HG02885 (cell line): Measurements from ENCODE around the gene SNRNP70.
"Not testable (repeated sequence)": the region's sequence is repeated elsewhere in the genome, so short reads cannot be mapped to it uniquely, and the experiment has no call there.

Source experiments
- ATAC-seq: cut with Tn5 transposase; IDR thresholded peaks from one replicate; pipeline ENCODE4 v1.9.1; 2021; ENCODE audit warnings: mild to moderate bottlenecking; ENCODE audit not compliant: unreplicated experiment, poor library complexity

The SNRNP70 gene

GRCh38 chr19:49118565-49119410, 33.5 kb downstream of the SNRNP70 start, which contains the start of gene C19orf73:
Gene C19orf73, minus strand, starts transcription at chr19:49119143. Its CDS starts 121 bp downstream, at chr19:49119022.
- ATAC-seq, result peak; percentile 83

GRCh38 chr19:49119411-49120324, 34.4 kb downstream of the SNRNP70 start, which contains the start of gene PPFIA3:
Gene PPFIA3, plus strand, starts transcription at chr19:49119544. Its CDS starts 8,330 bp downstream, at chr19:49127874.
- ATAC-seq, result no peak

- ATAC-seq, result no peak
Measured at GRCh38 chr19:49120325-49120683, 35.1 kb downstream of the SNRNP70 start.

- no peak for ATAC-seq
Measured at GRCh38 chr19:49120868-49121267, 35.6 kb downstream of the SNRNP70 start.

- ATAC-seq, result not testable (repeated sequence)
Measured at GRCh38 chr19:49121841-49122240, 36.6 kb downstream of the SNRNP70 start.

- not testable (repeated sequence) for ATAC-seq
Measured at GRCh38 chr19:49123285-49123684, 38.0 kb downstream of the SNRNP70 start.

- ATAC-seq, result no peak
Measured at GRCh38 chr19:49125025-49125731, 39.9 kb downstream of the SNRNP70 start.

- no peak for ATAC-seq
Measured at GRCh38 chr19:49126575-49126974, 41.3 kb downstream of the SNRNP70 start.

- ATAC-seq, result not testable (repeated sequence)
Measured at GRCh38 chr19:49127225-49127624, 42.0 kb downstream of the SNRNP70 start.

GRCh38 chr19:49127674-49128544, 42.7 kb downstream of the SNRNP70 start:
- peak; percentile 93 for ATAC-seq

- no peak for ATAC-seq
Measured at GRCh38 chr19:49128545-49129237, 43.4 kb downstream of the SNRNP70 start.

- ATAC-seq, result no peak
Measured at GRCh38 chr19:49129238-49129583, 44.0 kb downstream of the SNRNP70 start.

- ATAC-seq, result no peak
Measured at GRCh38 chr19:49130325-49130724, 45.1 kb downstream of the SNRNP70 start.

- no peak for ATAC-seq
Measured at GRCh38 chr19:49132974-49133609, 47.8 kb downstream of the SNRNP70 start.

- no peak for ATAC-seq
Measured at GRCh38 chr19:49133621-49134454, 48.6 kb downstream of the SNRNP70 start.

- no peak for ATAC-seq
Measured at GRCh38 chr19:49135686-49136085, 50.4 kb downstream of the SNRNP70 start.

GRCh38 chr19:49136771-49137171, 51.5 kb downstream of the SNRNP70 start:
- no peak for ATAC-seq

- no peak for ATAC-seq
Measured at GRCh38 chr19:49140951-49141350, 55.7 kb downstream of the SNRNP70 start.
